Liver (tissue), 9 donors: ENCODE results near the gene ARHGEF1. TPM values are rescaled to one million over a fixed set of nuclear protein-coding genes. Genes with fewer than 3 reads are reported as not detected.

Experiments
- DNase-seq: peaks from one replicate; pipeline ENCODE4 v3.0.0-alpha.2; 2017; ENCODE audit warnings: low spot score
- H3K27ac ChIP-seq, 2 donors: one replicate each; pipeline ENCODE4 v1.7.0; 2013; ENCODE audit warnings: inconsistent platforms in 2 of 2, low read length in 2 of 2, control low read depth in 1 of 2, low read depth in 1 of 2, mild to moderate bottlenecking in 1 of 2
- H3K27me3 ChIP-seq, 4 donors: one replicate each; pipeline versions ENCODE4 v1.6.1 to v1.7.0; 2013; ENCODE audit warnings: low read length in 3 of 4, inconsistent platforms in 1 of 4, mild to moderate bottlenecking in 1 of 4, moderate library complexity in 1 of 4; ENCODE audit not compliant: control insufficient read depth in 4 of 4, insufficient read depth in 4 of 4
- H3K36me3 ChIP-seq, 4 donors: one replicate each; pipeline versions ENCODE4 v1.6.1 to v1.7.0; 2013; ENCODE audit warnings: low read length in 3 of 4, mild to moderate bottlenecking in 3 of 4, low read depth in 1 of 4, moderate library complexity in 1 of 4; ENCODE audit not compliant: control insufficient read depth in 4 of 4, insufficient read depth in 3 of 4
- H3K4me1 ChIP-seq, 4 donors: one replicate each; pipeline versions ENCODE4 v1.6.1 to v1.7.0; 2013; ENCODE audit warnings: low read length in 3 of 4, mild to moderate bottlenecking in 3 of 4, moderate library complexity in 1 of 4; ENCODE audit not compliant: control insufficient read depth in 4 of 4, insufficient read depth in 4 of 4
- H3K4me3 ChIP-seq, 3 donors: one replicate each; pipeline versions ENCODE4 v1.6.1 to v1.7.0; 2013; ENCODE audit warnings: low read length in 3 of 3, control low read depth in 1 of 3, low read depth in 1 of 3, mild to moderate bottlenecking in 1 of 3
- H3K9ac ChIP-seq, 2 donors: one replicate each; pipeline ENCODE4 v1.7.0; 2013; ENCODE audit warnings: low read length in 2 of 2, mild to moderate bottlenecking in 2 of 2, moderate library complexity in 2 of 2, control low read depth in 1 of 2, low read depth in 1 of 2
- H3K9me3 ChIP-seq, 4 donors: one replicate each; pipeline versions ENCODE4 v1.6.1 to v1.7.0; 2013; ENCODE audit warnings: low read length in 3 of 4; ENCODE audit not compliant: control insufficient read depth in 4 of 4
- CTCF ChIP-seq: fragments of 150-350 bp; IDR thresholded peaks from 2 replicates; pipeline ENCODE4 v1.5.1; 2017; ENCODE audit warnings: improper control_type of control experiment, low read depth, low read length; ENCODE audit not compliant: missing input control
- EGR1 ChIP-seq, 2 donors: IDR thresholded peaks; 2 replicates each; pipeline ENCODE4 v1.6.1; 2016 to 2018; ENCODE audit warnings: antibody characterized with exemption in 2 of 2, low read depth in 2 of 2
- FOXA1 ChIP-seq: IDR thresholded peaks from 2 replicates; pipeline ENCODE4 v1.6.1; 2016; ENCODE audit warnings: antibody characterized with exemption
- FOXA2 ChIP-seq: IDR thresholded peaks from 2 replicates; pipeline ENCODE4 v1.6.1; 2016; ENCODE audit warnings: antibody characterized with exemption
- GABPA ChIP-seq, 2 donors: IDR thresholded peaks in 1 of 2; conservative IDR thresholded peaks in 1 of 2; 2 replicates each; pipeline ENCODE4 v1.6.1; 2016; ENCODE audit warnings: antibody characterized with exemption in 2 of 2, mild to moderate bottlenecking in 1 of 2, moderate library complexity in 1 of 2
- HNF4A ChIP-seq, 2 donors: conservative IDR thresholded peaks; 2 replicates each; pipeline ENCODE4 v1.6.1; 2016; ENCODE audit warnings: antibody characterized with exemption in 2 of 2, mild to moderate bottlenecking in 2 of 2
- HNF4G ChIP-seq: IDR thresholded peaks from 2 replicates; pipeline ENCODE4 v1.6.1; 2016; ENCODE audit warnings: antibody characterized with exemption
- JUND ChIP-seq, 2 donors: IDR thresholded peaks; 2 replicates each; pipeline ENCODE4 v1.6.1; 2016; ENCODE audit warnings: antibody characterized with exemption in 2 of 2
- NR2F2 ChIP-seq: IDR thresholded peaks from 2 replicates; pipeline ENCODE4 v1.6.1; 2016; ENCODE audit warnings: antibody characterized with exemption
- RAD21 ChIP-seq, 2 donors: IDR thresholded peaks; 2 replicates each; pipeline ENCODE4 v1.6.1; 2016; ENCODE audit warnings: antibody characterized with exemption in 2 of 2, mild to moderate bottlenecking in 2 of 2
- REST ChIP-seq: IDR thresholded peaks from 2 replicates; pipeline ENCODE4 v1.6.1; 2016; ENCODE audit warnings: antibody characterized with exemption, mild to moderate bottlenecking
- RXRA ChIP-seq, 2 donors: IDR thresholded peaks; 2 replicates each; pipeline ENCODE4 v1.6.1; 2017 to 2018; ENCODE audit warnings: antibody characterized with exemption in 2 of 2, mild to moderate bottlenecking in 1 of 2
- SP1 ChIP-seq: IDR thresholded peaks from 2 replicates; pipeline ENCODE4 v1.6.1; 2018; ENCODE audit warnings: antibody characterized with exemption, mild to moderate bottlenecking
- TAF1 ChIP-seq: conservative IDR thresholded peaks from 2 replicates; pipeline ENCODE4 v1.6.1; 2016; ENCODE audit warnings: antibody characterized with exemption, mild to moderate bottlenecking
- YY1 ChIP-seq: IDR thresholded peaks from 2 replicates; pipeline ENCODE4 v1.6.1; 2016; ENCODE audit warnings: antibody characterized with exemption, mild to moderate bottlenecking
- ZBTB33 ChIP-seq: IDR thresholded peaks from 2 replicates; pipeline ENCODE4 v1.6.1; 2016; ENCODE audit warnings: antibody characterized with exemption
- WGBS: extraction: QIAGEN DNeasy Blood & Tissue Kit; methylation state at CpG from one replicate; pipeline ENCODE4 v1.1.7; 2013; 5-methylcytosine and 5-hydroxymethylcytosine counted together
- polyA plus RNA-seq, 2 donors: library from polyadenylated mRNA; stranded (reverse) in 1 of 2; unstranded in 1 of 2; fragments of 200-250 nt in 1 of 2; fragments of >200 nt in 1 of 2; fragmentation: Nextera tagmentation in 1 of 2; extraction: Ambion mirVana in 1 of 2; gene quantifications; one replicate each; pipeline versions ENCODE4 v1.2.1 to v1.2.3, GENCODE V29; 2013 to 2015
- total RNA-seq, 2 donors: library from RNA; depleted of rRNA; stranded (reverse); fragments of >200 nt; gene quantifications; one replicate each; pipeline ENCODE4 v1.2.3, GENCODE V29; 2014
- TF ChIP-seq, protein P1 (sequence below): IDR thresholded peaks from 2 replicates; pipeline ENCODE4 v1.6.1; 2016; ENCODE audit warnings: antibody characterized with exemption
- TF ChIP-seq, protein P2 (sequence below): IDR thresholded peaks from 2 replicates; pipeline ENCODE4 v1.6.1; 2016; ENCODE audit warnings: antibody characterized with exemption
- donor health status: healthy.
- donor health status: healthy.
- donor health status: healthy.
- donor health status: healthy.
- donor health status: healthy.

The ARHGEF1 gene
- total and polyA plus RNA-seq, 4 donors: 13.2 to 30.1 (median 18.5) TPM

DNA sequence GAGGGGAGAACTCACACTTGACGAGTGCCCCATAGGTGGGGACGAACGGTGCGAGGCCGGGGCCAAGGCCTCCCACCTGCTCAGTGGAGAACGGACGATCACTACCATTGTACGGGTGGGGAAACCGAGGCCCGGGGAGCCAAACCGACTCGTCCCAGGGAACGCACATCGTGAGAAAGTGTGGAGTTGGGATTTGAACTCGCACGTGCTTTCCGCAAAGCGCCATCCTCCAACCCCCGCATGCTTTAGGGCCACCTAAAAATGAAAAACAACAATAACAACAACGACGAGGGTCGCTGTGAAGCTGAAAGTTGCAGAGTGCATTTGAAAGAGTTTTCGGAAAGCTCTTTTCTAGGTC lies 458 bp downstream of the ARHGEF1 start (continued):
- no peak for TF ChIP-seq FOXA1

DNA sequence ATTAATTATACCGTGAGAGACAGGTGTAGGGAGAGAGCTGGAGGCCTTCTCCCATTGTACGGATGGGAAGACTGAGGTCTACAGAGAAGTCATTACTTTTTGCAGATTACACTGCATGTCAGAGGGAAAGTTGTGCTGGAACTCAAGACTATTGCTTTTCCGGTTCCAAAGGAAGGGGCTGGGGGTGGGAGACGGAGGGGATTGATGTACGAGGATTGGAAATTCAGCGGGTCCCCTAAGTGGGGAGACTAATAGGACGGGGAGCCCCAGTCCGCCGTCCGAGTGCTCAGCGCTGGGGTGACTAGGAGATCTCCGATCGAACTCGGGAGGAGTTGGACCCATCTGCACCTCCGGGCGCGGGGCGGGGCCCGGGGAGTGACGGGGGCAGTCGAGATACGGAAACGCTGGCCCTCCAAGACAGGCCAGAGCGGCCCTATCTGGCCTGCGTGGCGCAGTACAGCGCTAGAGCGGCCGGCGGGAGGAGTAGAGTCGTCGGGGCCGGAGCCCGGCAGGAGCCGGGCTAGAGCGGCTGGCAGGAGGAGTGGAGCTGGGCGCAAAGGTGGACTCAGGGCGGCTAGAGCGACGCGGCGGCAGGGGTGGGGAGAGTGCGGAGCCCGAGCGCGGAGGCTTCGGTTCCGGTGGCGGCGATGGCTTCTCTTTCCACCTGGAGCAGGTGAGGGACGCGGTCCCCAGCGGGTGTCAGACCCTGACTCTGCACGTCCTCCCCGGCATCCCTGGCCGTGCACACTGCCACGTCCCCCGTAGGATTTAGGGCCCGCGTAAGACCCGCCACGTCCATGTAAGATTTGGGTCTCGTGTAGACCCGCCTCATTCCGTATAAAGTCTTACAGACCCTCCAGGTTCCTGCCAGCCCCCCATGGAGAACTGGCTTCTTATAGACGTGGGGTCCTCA lies 1.1 kb downstream of the ARHGEF1 start:
- H3K9me3 ChIP-seq: no peaks in the 10 kb centered on the region
- H3K27ac ChIP-seq: peak overlapping the region; percentile 78 to 87
- peaks cover 0 to 3% (median 1%) of the 10 kb centered on the region in 4 donors for H3K36me3 ChIP-seq
- peak; percentile 91 for DNase-seq
- under 1% methylated on average over 66 of the region's 66 CpGs for WGBS
- H3K27me3 ChIP-seq: no peaks in the 10 kb centered on the region
- TF ChIP-seq, protein P1, sequence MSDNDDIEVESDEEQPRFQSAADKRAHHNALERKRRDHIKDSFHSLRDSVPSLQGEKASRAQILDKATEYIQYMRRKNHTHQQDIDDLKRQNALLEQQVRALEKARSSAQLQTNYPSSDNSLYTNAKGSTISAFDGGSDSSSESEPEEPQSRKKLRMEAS: peak; percentile 47
- TF ChIP-seq EGR1 (IDR thresholded peaks at IDR 0.05; ENCODE audit: low read depth in 2 of 2): peak; percentile 11 to 35
- peak; percentile 70 for TF ChIP-seq YY1
- peak; percentile 71 for TF ChIP-seq SP1
- TF ChIP-seq ZBTB33: peak; percentile 92
- TF ChIP-seq JUND (IDR thresholded peaks at IDR 0.05): peak; percentile 50 to 60
- TF ChIP-seq GABPA (IDR thresholded peaks at IDR 0.05 in 1 of 2, conservative IDR thresholded peaks at IDR 0.05 in 1 of 2): peak in 1 of 2 donors; percentile 85
- TF ChIP-seq REST: peak; percentile 87
- TF ChIP-seq TAF1: peak; percentile 72
- peak; percentile 40 to 64 for TF ChIP-seq HNF4A (conservative IDR thresholded peaks at IDR 0.05)
- peak; percentile 31 for TF ChIP-seq NR2F2
- peak; percentile 57 to 73 for TF ChIP-seq RXRA (IDR thresholded peaks at IDR 0.05)
- TF ChIP-seq RAD21 (IDR thresholded peaks at IDR 0.05): peak; percentile 34 to 53
- TF ChIP-seq, protein P2, sequence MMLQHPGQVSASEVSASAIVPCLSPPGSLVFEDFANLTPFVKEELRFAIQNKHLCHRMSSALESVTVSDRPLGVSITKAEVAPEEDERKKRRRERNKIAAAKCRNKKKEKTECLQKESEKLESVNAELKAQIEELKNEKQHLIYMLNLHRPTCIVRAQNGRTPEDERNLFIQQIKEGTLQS: no peak
- TF ChIP-seq CTCF: peak; percentile 9
- TF ChIP-seq FOXA2: no peak
- no peak for TF ChIP-seq HNF4G
- no peak for TF ChIP-seq FOXA1
- peak overlapping the region; percentile 53 to 92 for H3K9ac ChIP-seq
- peaks cover 0 to 25% (median 17%) of the 10 kb centered on the region in 4 donors for H3K4me1 ChIP-seq
- peak overlapping the region; percentile 78 to 97 (median 90) for H3K4me3 ChIP-seq
